Uterus (tissue), 4 donors: Measurements from ENCODE around the gene KCNQ1. TPM values are rescaled to one million over a fixed set of nuclear protein-coding genes. Genes with fewer than 3 reads are reported as not detected.

Experiments
- DNase-seq, 2 donors: peaks; one replicate each; pipeline ENCODE4 v3.0.0-alpha.2; 2019 to 2020
- H3K27ac ChIP-seq, 2 donors: fragments of 200-600 bp; sonication (generic); 1 replicate in 1 of 2; 2 replicates in 1 of 2; pipeline ENCODE4 v1.5.1; 2016 to 2018
- H3K27me3 ChIP-seq, 2 donors: fragments of 200-600 bp; sonication (generic); one replicate each; pipeline ENCODE4 v1.5.1; 2018 to 2019; ENCODE audit warnings: control low read depth in 1 of 2
- H3K36me3 ChIP-seq, 2 donors: fragments of 200-600 bp; sonication (generic); one replicate each; pipeline ENCODE4 v1.5.1; 2019; ENCODE audit warnings: control low read depth in 1 of 2
- H3K4me1 ChIP-seq, 2 donors: fragments of 200-600 bp; sonication (generic); one replicate each; pipeline ENCODE4 v1.5.1; 2018 to 2019; ENCODE audit warnings: control low read depth in 1 of 2
- H3K4me3 ChIP-seq, 2 donors: fragments of 200-600 bp; sonication (generic); 1 replicate in 1 of 2; 2 replicates in 1 of 2; pipeline ENCODE4 v1.5.1; 2018 to 2019; ENCODE audit warnings: mild to moderate bottlenecking in 1 of 2
- H3K9me3 ChIP-seq, 2 donors: fragments of 200-600 bp; sonication (generic); one replicate each; pipeline ENCODE4 v1.5.1; 2019; ENCODE audit warnings: control low read depth in 1 of 2
- POLR2A ChIP-seq, 2 donors: fragments of 450-650 bp; IDR thresholded peaks; one replicate each; pipeline ENCODE4 v1.6.1; 2016; ENCODE audit warnings: antibody characterized with exemption in 2 of 2, mild to moderate bottlenecking in 1 of 2, moderate library complexity in 1 of 2
- intact Hi-C: fragments of 100-400 bp; cut with DNase I; formaldehyde crosslinking; loops from one replicate; pipeline ENCODE4 v1.15.1; 2023; ENCODE audit warnings: low total_unique reads
- total RNA-seq, 4 donors: library from RNA; depleted of rRNA in 3 of 4; stranded (reverse); fragments of >200 nt in 3 of 4; gene quantifications; one replicate each; pipeline versions ENCODE4 v1.1.0 to v1.2.4, GENCODE V29; 2014 to 2023
- TF ChIP-seq, protein P1 (sequence below), 4 experiments: fragments of 200-600 bp in 2 of 4; fragments of 450-650 bp in 2 of 4; sonication (generic) in 2 of 4; IDR thresholded peaks; one replicate each; pipeline ENCODE4 v1.5.1; 2016 to 2019; ENCODE audit warnings: antibody characterized with exemption in 4 of 4, mild to moderate bottlenecking in 2 of 4, moderate library complexity in 1 of 4
- donor health status: DM: yes; HTN: yes; CAD: no.

Gene KCNQ1
- total RNA-seq, 4 donors from 2014 or later, result 2.6 to 10.4 (median 5.4) TPM

DNA sequence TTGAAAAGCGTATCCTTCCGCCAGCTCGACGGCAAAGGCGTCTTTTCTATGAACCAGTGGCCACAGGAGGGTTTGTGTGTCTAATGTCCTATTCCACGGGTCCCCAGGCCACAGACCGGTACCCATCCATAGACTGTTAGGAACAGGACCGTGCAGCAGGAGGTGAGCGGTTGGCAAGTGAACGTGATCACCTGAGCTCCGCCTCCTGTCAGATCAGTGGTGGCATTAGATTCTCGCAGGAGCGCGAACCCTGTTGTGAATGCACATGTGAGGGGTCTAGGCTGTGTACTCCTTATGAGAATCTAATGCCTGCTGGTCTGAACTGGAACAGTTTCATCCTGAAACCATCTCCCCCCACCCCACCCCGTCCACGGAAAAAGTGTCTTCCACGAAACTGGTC, 317.6 kb downstream of the KCNQ1 start:
- H3K4me3 ChIP-seq, result no peak overlapping the region
- H3K9me3 ChIP-seq, result no peaks in the 10 kb centered on the region
- intact Hi-C loops, result no loop called here
- H3K4me1 ChIP-seq, result no peaks in the 10 kb centered on the region
- no peak for DNase-seq
- H3K27me3 ChIP-seq, result no peaks in the 10 kb centered on the region
- H3K27ac ChIP-seq, result no peak overlapping the region
- no peak for TF ChIP-seq POLR2A (IDR thresholded peaks at IDR 0.05)
- TF ChIP-seq, protein P1, sequence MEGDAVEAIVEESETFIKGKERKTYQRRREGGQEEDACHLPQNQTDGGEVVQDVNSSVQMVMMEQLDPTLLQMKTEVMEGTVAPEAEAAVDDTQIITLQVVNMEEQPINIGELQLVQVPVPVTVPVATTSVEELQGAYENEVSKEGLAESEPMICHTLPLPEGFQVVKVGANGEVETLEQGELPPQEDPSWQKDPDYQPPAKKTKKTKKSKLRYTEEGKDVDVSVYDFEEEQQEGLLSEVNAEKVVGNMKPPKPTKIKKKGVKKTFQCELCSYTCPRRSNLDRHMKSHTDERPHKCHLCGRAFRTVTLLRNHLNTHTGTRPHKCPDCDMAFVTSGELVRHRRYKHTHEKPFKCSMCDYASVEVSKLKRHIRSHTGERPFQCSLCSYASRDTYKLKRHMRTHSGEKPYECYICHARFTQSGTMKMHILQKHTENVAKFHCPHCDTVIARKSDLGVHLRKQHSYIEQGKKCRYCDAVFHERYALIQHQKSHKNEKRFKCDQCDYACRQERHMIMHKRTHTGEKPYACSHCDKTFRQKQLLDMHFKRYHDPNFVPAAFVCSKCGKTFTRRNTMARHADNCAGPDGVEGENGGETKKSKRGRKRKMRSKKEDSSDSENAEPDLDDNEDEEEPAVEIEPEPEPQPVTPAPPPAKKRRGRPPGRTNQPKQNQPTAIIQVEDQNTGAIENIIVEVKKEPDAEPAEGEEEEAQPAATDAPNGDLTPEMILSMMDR (IDR thresholded peaks at IDR 0.05), result no peak
- no peaks in the 10 kb centered on the region for H3K36me3 ChIP-seq

DNA sequence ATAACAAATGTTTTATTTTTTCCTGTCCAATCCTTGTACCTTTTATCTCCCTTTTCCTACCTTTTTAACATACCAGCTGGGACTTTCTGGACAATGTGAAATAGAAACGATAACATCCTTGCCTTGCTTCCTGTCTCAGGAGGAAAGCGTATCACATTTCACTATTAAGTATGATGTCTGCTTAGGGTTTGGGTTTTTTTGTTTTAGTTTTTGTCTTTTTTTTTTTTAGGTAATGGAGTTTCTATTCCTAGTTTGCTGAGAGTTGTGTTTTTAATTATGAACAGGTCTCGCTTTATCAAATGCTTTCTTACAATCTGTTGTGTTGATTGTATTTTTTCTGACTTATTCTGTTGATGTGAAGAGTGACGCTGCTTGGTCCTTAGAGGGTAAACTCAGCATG, 319.2 kb downstream of the KCNQ1 start:
- Histone ChIP-seq H3K36me3 (no peaks in the 10 kb centered on the region), H3K27me3 (no peaks in the 10 kb centered on the region), H3K27ac (no peak overlapping the region), H3K9me3 (no peaks in the 10 kb centered on the region), H3K4me1 (no peaks in the 10 kb centered on the region), H3K4me3 (no peak overlapping the region)
- intact Hi-C loops, result no loop called here
- no peak for DNase-seq
- TF ChIP-seq, protein P1 (IDR thresholded peaks at IDR 0.05), result no peak
- no peak for TF ChIP-seq POLR2A (IDR thresholded peaks at IDR 0.05)

DNA sequence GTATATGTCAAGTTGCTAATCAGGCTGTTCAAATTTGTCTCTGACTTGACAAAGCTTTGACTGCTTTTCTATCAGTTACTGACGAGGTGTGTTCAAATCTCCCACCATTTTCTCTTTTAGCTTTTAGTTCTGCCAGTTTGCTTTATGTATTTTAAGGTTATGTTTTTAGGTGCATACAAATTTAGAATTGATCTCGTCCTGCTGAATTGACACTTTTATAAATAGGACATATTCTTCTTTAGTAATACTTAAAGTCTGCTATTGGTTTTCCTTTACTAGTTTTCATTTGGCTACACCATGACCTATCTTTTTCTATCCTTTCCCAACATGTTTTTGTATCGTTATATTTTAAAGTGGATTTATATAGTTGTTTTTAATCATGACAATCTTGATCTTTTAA, 320.7 kb downstream of the KCNQ1 start:
- Histone ChIP-seq H3K4me3 (no peak overlapping the region), H3K27ac (no peak overlapping the region), H3K36me3 (no peaks in the 10 kb centered on the region), H3K4me1 (no peaks in the 10 kb centered on the region), H3K27me3 (no peaks in the 10 kb centered on the region), H3K9me3 (no peaks in the 10 kb centered on the region)
- DNase-seq, result no peak
- TF ChIP-seq, protein P1 (IDR thresholded peaks at IDR 0.05), result no peak
- no peak for TF ChIP-seq POLR2A (IDR thresholded peaks at IDR 0.05)
- intact Hi-C loops, result no loop called here

DNA sequence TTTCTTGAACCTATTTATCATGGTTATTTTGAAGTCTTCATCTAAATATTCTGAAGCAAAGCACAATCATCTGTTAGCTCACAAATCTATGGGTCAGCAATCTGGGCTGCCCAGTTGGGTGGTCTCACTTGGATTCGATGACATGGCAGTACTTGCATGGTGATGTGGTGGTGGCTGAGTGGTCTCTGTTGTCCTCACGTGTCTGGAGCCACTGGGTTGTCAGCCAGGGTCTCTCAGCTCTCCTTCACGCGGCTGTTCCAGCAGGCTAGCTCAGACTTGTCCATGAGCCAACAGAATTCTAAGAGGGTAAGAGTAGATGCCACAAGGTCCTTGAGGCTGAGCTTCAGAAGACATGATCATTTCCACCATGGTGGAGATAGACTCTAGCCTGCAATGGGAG, 321.4 kb downstream of the KCNQ1 start:
- Histone ChIP-seq H3K27ac (no peak overlapping the region), H3K36me3 (no peaks in the 10 kb centered on the region), H3K27me3 (no peaks in the 10 kb centered on the region), H3K4me3 (no peak overlapping the region), H3K4me1 (no peaks in the 10 kb centered on the region), H3K9me3 (no peaks in the 10 kb centered on the region)
- no peak for TF ChIP-seq POLR2A (IDR thresholded peaks at IDR 0.05)
- TF ChIP-seq, protein P1 (IDR thresholded peaks at IDR 0.05), result no peak
- intact Hi-C loops, result no loop called here
- no peak for DNase-seq

DNA sequence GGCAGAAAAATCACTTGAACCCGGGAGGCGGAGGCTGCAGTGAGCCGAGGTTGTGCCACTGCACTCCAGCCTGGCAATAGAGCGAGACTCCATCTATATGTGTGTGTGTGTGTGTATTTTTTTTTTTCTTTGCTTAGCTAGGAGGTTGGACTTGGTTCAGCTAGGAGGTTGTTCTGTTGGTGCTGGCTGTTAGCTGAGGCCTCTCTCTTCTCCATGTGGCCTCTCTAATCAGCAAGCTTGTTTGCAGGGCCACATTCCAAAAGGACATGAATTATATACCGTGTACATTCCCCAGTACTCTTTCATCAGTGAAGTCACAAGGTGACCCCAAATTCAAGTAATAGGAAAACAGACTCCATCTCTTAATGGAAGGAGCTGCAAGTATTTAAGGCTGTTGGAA, 322.3 kb downstream of the KCNQ1 start:
- DNase-seq, result no peak
- intact Hi-C loops, result no loop called here

More for the DNA sequence above, 322.3 kb downstream of the KCNQ1 start:
- no peak overlapping the region for H3K27ac ChIP-seq
- H3K4me1 ChIP-seq, result no peaks in the 10 kb centered on the region
- H3K36me3 ChIP-seq, result no peaks in the 10 kb centered on the region
- no peaks in the 10 kb centered on the region for H3K27me3 ChIP-seq
- H3K9me3 ChIP-seq, result no peaks in the 10 kb centered on the region
- TF ChIP-seq, protein P1 (IDR thresholded peaks at IDR 0.05), result no peak
- H3K4me3 ChIP-seq, result no peak overlapping the region
